Mesendoderm (in vitro differentiated cells): ENCODE measurements around the gene SLC25A43.

Experiments used
- DNase-seq: peaks from one replicate; pipeline ENCODE4 v3.0.0; 2013
- H2AK5ac ChIP-seq: 2 replicates; pipeline ENCODE4 v1.6.1; 2013; ENCODE audit warnings: low read length, inconsistent platforms
- H2BK120ac ChIP-seq: 2 replicates; pipeline ENCODE4 v1.6.1; 2013; ENCODE audit warnings: low read depth, mild to moderate bottlenecking, low read length, moderate library complexity, mixed read lengths
- H2BK15ac ChIP-seq: replicated peaks from 2 replicates; pipeline ENCODE4 v1.6.1; 2013; ENCODE audit warnings: low read depth, mild to moderate bottlenecking, moderate library complexity
- H2BK5ac ChIP-seq: 2 replicates; pipeline ENCODE4 v1.6.1; 2013; ENCODE audit warnings: low read length, inconsistent platforms
- H3K18ac ChIP-seq: 2 replicates; pipeline ENCODE4 v1.6.1; 2013; ENCODE audit warnings: mild to moderate bottlenecking, low read length, mixed read lengths
- H3K23ac ChIP-seq: one replicate; pipeline ENCODE4 v1.6.1; 2013; ENCODE audit warnings: low read length
- H3K27ac ChIP-seq: 2 replicates; pipeline ENCODE4 v1.5.1; 2013; ENCODE audit warnings: low read depth, mild to moderate bottlenecking, inconsistent platforms, low read length, moderate library complexity
- H3K27me3 ChIP-seq: 2 replicates; pipeline ENCODE4 v1.6.1; 2013; ENCODE audit warnings: low read length, control low read depth, mild to moderate bottlenecking, inconsistent platforms; ENCODE audit not compliant: insufficient read depth, poor library complexity
- H3K36me3 ChIP-seq: 2 replicates; pipeline ENCODE4 v1.6.1; 2013; ENCODE audit warnings: low read length, inconsistent platforms; ENCODE audit not compliant: control insufficient read depth, insufficient read depth
- H3K4ac ChIP-seq: one replicate; pipeline ENCODE4 v1.6.1; 2013; ENCODE audit warnings: low read depth, mild to moderate bottlenecking, low read length, moderate library complexity
- H3K4me1 ChIP-seq: 2 replicates; pipeline ENCODE4 v1.6.1; 2013; ENCODE audit warnings: low read depth, low read length, inconsistent platforms; ENCODE audit not compliant: control insufficient read depth
- H3K4me2 ChIP-seq: 2 replicates; pipeline ENCODE4 v1.6.1; 2013; ENCODE audit warnings: low read length
- H3K4me3 ChIP-seq: 2 replicates; pipeline ENCODE4 v1.5.1; 2013; ENCODE audit warnings: mild to moderate bottlenecking, low read length
- H3K56ac ChIP-seq: one replicate; pipeline ENCODE4 v1.6.1; 2013; ENCODE audit warnings: low read length
- H3K79me1 ChIP-seq: 2 replicates; pipeline ENCODE4 v1.6.1; 2013; ENCODE audit warnings: low read length, inconsistent platforms
- H3K79me2 ChIP-seq: 2 replicates; pipeline ENCODE4 v1.6.1; 2013; ENCODE audit warnings: mild to moderate bottlenecking, low read length; ENCODE audit not compliant: control insufficient read depth, insufficient read depth
- H3K9ac ChIP-seq: 2 replicates; pipeline ENCODE4 v1.6.1; 2013; ENCODE audit warnings: low read length, inconsistent platforms
- H4K5ac ChIP-seq: one replicate; pipeline ENCODE4 v1.6.1; 2013; ENCODE audit warnings: low read length
- H4K8ac ChIP-seq: one replicate; pipeline ENCODE4 v1.6.1; 2013; ENCODE audit warnings: low read depth, mild to moderate bottlenecking, control low read depth, low read length, moderate library complexity
- WGBS: extraction: QIAGEN DNeasy Blood & Tissue Kit; methylation state at CpG from one replicate; pipeline ENCODE4 v1.1.7; 2013; ENCODE audit warnings: low lambda C conversion rate, missing lambda C conversion rate; ENCODE audit not compliant: insufficient coverage; ENCODE audit errors: extremely low coverage; 5-methylcytosine and 5-hydroxymethylcytosine counted together

Gene SLC25A43

GRCh38 chrX:119398587-119398973 lies 556 bp upstream of the SLC25A43 start:
- Histone ChIP-seq H3K79me1 (no peaks in the 10 kb centered on the region), H4K8ac (no peak overlapping the region), H3K56ac (peak overlapping the region; percentile 83), H3K9ac (peak overlapping the region; percentile 55), H3K4me3 (no peak overlapping the region), H3K4me1 (no peaks in the 10 kb centered on the region), H2BK15ac (no peak overlapping the region), H3K36me3 (no peaks in the 10 kb centered on the region), H3K4me2 (peak overlapping the region; percentile 20), H3K4ac (no peak overlapping the region), H3K27me3 (no peaks in the 10 kb centered on the region), H2BK120ac (no peak overlapping the region), H3K79me2 (no peaks in the 10 kb centered on the region), H3K23ac (no peak overlapping the region), H2AK5ac (no peak overlapping the region), H3K18ac (peak overlapping the region; percentile 68), H4K5ac (no peak overlapping the region), H2BK5ac (no peak overlapping the region), H3K27ac (no peak overlapping the region)
- DNase-seq: no peak
- no CpG with 5 or more reads among the region's 3 CpGs for WGBS

DNA sequence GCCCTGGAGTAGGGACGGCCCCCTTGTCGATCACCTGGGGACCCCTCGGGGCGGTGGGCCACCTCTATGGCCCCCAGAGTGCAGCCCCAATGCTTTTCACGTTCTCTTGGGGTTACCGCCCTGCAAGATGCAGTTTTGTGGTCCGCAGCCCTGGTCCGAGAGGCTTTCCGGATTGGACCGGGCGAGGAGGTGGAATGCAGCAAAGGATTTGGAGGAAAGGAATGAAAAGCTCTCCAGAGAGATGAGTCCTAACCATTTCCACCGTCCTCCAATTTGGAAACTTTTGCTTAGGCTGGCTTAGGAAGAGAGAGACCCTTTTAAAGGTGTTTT lies 601 bp downstream of the SLC25A43 start:
- Histone ChIP-seq H2BK120ac (no peak overlapping the region), H3K79me2 (no peaks in the 10 kb centered on the region), H3K4me2 (peak overlapping the region; percentile 44), H3K27ac (no peak overlapping the region), H4K8ac (no peak overlapping the region), H3K4ac (no peak overlapping the region), H2BK15ac (no peak overlapping the region), H4K5ac (no peak overlapping the region), H3K4me1 (no peaks in the 10 kb centered on the region), H3K4me3 (peak overlapping the region; percentile 24), H3K18ac (peak overlapping the region; percentile 72), H2AK5ac (no peak overlapping the region), H3K36me3 (no peaks in the 10 kb centered on the region), H3K79me1 (no peaks in the 10 kb centered on the region), H3K9ac (peak overlapping the region; percentile 82), H2BK5ac (no peak overlapping the region), H3K27me3 (no peaks in the 10 kb centered on the region), H3K23ac (no peak overlapping the region), H3K56ac (peak overlapping the region; percentile 79)
- no CpG with 5 or more reads among the region's 12 CpGs for WGBS
- peak; percentile 37 for DNase-seq

DNA sequence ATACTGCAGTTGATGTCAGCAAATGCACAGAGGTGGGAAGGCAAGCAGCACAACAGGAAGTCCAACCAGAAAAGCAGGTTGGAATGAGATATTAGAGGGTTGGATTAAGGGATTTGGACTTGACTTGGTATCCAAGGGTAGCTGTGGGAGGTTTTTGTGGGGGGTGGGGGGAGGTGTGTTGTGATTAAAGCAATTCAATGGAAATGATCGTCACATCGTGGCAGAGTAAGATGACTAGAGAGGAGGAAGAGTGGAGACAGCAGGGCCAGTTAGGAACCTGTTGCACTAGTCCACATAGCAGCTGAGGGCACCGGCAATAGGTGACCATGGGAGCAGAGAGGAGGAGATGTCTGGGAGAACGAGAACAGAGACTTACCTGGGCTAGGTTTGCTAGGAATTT lies 2.4 kb downstream of the SLC25A43 start:
- H3K27me3 ChIP-seq: no peaks in the 10 kb centered on the region
- no peak overlapping the region for H4K8ac ChIP-seq
- H3K79me2 ChIP-seq: no peaks in the 10 kb centered on the region
- no peak overlapping the region for H3K27ac ChIP-seq
- no peak overlapping the region for H3K4me3 ChIP-seq
- no peak overlapping the region for H3K18ac ChIP-seq
- H3K36me3 ChIP-seq: no peaks in the 10 kb centered on the region
- no CpG with 5 or more reads among the region's 4 CpGs for WGBS
- no peak overlapping the region for H3K4ac ChIP-seq
- no peak overlapping the region for H3K4me2 ChIP-seq
- H3K79me1 ChIP-seq: no peaks in the 10 kb centered on the region
- no peak overlapping the region for H4K5ac ChIP-seq
- H2BK5ac ChIP-seq: no peak overlapping the region
- no peak overlapping the region for H3K56ac ChIP-seq
- no peak for DNase-seq
- no peak overlapping the region for H3K9ac ChIP-seq
- H2BK120ac ChIP-seq: no peak overlapping the region
- no peak overlapping the region for H2AK5ac ChIP-seq
- no peak overlapping the region for H2BK15ac ChIP-seq
- H3K23ac ChIP-seq: no peak overlapping the region
- H3K4me1 ChIP-seq: no peaks in the 10 kb centered on the region

DNA sequence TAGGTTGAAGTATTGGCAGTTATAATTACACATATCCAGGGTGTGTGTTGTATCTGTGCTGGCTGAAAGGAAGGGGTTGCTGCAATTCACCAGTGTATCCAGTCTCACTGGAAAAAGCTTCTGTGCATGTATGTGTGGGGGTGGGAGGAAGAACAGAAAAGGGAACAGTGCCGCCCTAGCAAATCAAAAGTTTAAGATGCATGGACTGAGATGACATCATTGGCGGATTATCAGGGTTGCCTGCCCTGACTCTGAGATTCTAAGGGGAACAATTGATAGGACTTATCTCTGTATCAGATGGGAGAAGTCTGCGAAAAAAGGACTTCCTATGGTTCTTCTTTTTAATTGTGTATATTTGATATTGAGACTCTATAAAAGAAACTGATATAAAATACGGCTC lies 3.5 kb downstream of the SLC25A43 start:
- Histone ChIP-seq H2AK5ac (no peak overlapping the region), H4K8ac (no peak overlapping the region), H3K79me1 (no peaks in the 10 kb centered on the region), H3K4me3 (no peak overlapping the region), H3K27ac (no peak overlapping the region), H3K18ac (no peak overlapping the region), H3K56ac (no peak overlapping the region), H2BK5ac (no peak overlapping the region), H3K9ac (no peak overlapping the region), H4K5ac (no peak overlapping the region), H3K4me2 (no peak overlapping the region), H3K36me3 (no peaks in the 10 kb centered on the region), H3K23ac (no peak overlapping the region), H3K79me2 (no peaks in the 10 kb centered on the region), H3K4ac (no peak overlapping the region), H2BK120ac (no peak overlapping the region), H2BK15ac (no peak overlapping the region), H3K27me3 (no peaks in the 10 kb centered on the region), H3K4me1 (no peaks in the 10 kb centered on the region)
- no peak for DNase-seq
- WGBS: no CpG with 5 or more reads among the region's 4 CpGs

- Histone ChIP-seq H3K79me2 (no peaks in the 10 kb centered on the region), H3K4ac (no peak overlapping the region), H3K23ac (no peak overlapping the region), H3K9ac (no peak overlapping the region), H3K4me2 (no peak overlapping the region), H2BK5ac (no peak overlapping the region), H2BK15ac (no peak overlapping the region), H3K36me3 (no peaks in the 10 kb centered on the region), H3K56ac (no peak overlapping the region), H3K4me3 (no peak overlapping the region), H3K4me1 (no peaks in the 10 kb centered on the region), H3K18ac (no peak overlapping the region), H4K5ac (no peak overlapping the region), H3K27me3 (no peaks in the 10 kb centered on the region), H2BK120ac (no peak overlapping the region), H2AK5ac (no peak overlapping the region), H4K8ac (no peak overlapping the region), H3K27ac (no peak overlapping the region), H3K79me1 (no peaks in the 10 kb centered on the region)
- no peak for DNase-seq
- no CpG with 5 or more reads among the region's 1 CpG for WGBS
These were observed 7.6 kb downstream of the SLC25A43 start for GRCh38 chrX:119406776-119407175.

GRCh38 chrX:119407681-119408080 lies 8.5 kb downstream of the SLC25A43 start:
- Histone ChIP-seq H3K4me2 (no peak overlapping the region), H2BK120ac (no peak overlapping the region), H2BK15ac (no peak overlapping the region), H4K8ac (no peak overlapping the region), H3K79me2 (no peaks in the 10 kb centered on the region), H2AK5ac (no peak overlapping the region), H3K4ac (no peak overlapping the region), H3K4me3 (no peak overlapping the region), H3K23ac (no peak overlapping the region), H3K27me3 (no peaks in the 10 kb centered on the region), H4K5ac (no peak overlapping the region), H3K9ac (no peak overlapping the region), H3K36me3 (no peaks in the 10 kb centered on the region), H3K79me1 (no peaks in the 10 kb centered on the region), H3K18ac (no peak overlapping the region), H3K56ac (no peak overlapping the region), H3K4me1 (no peaks in the 10 kb centered on the region), H2BK5ac (no peak overlapping the region), H3K27ac (no peak overlapping the region)
- WGBS: no CpG with 5 or more reads among the region's 9 CpGs
- DNase-seq: no peak
